Superior temporal gyrus (tissue), 1 donor: ENCODE measurements around the gene SMURF2.
"Not testable (repeated sequence)": the region's sequence is repeated elsewhere in the genome, so short reads cannot be mapped to it uniquely, and the experiment has no call there.

Experiments used
- DNase-seq: peaks from one replicate; pipeline ENCODE4 v3.0.0-alpha.2; 2016; ENCODE audit errors: extremely low spot score

The SMURF2 gene

GRCh38 chr17:64632194-64632593, 29.9 kb downstream of the SMURF2 start:
- no peak for DNase-seq

- DNase-seq, result no peak
Measured at GRCh38 chr17:64630309-64631223, 31.5 kb downstream of the SMURF2 start.

GRCh38 chr17:64628641-64629040, 33.5 kb downstream of the SMURF2 start:
- DNase-seq, result no peak

GRCh38 chr17:64627797-64628196, 34.3 kb downstream of the SMURF2 start:
- DNase-seq, result no peak

GRCh38 chr17:64626827-64627226, 35.3 kb downstream of the SMURF2 start:
- DNase-seq, result no peak

- no peak for DNase-seq
Measured at GRCh38 chr17:64625541-64625940, 36.6 kb downstream of the SMURF2 start.

- DNase-seq, result no peak
Measured at GRCh38 chr17:64622931-64623654, 39.0 kb downstream of the SMURF2 start.

- DNase-seq, result no peak
Measured at GRCh38 chr17:64621772-64622171, 40.3 kb downstream of the SMURF2 start.

GRCh38 chr17:64618848-64619247, 43.3 kb downstream of the SMURF2 start:
- no peak for DNase-seq

- DNase-seq, result no peak
Measured at GRCh38 chr17:64617125-64617780, 44.9 kb downstream of the SMURF2 start.

- no peak for DNase-seq
Measured at GRCh38 chr17:64615028-64615677, 47.0 kb downstream of the SMURF2 start.

- no peak for DNase-seq
Measured at GRCh38 chr17:64614266-64615027, 47.7 kb downstream of the SMURF2 start.

- DNase-seq, result no peak
Measured at GRCh38 chr17:64611369-64611768, 50.7 kb downstream of the SMURF2 start.

- DNase-seq, result not testable (repeated sequence)
Measured at GRCh38 chr17:64610244-64610643, 51.9 kb downstream of the SMURF2 start.

- DNase-seq, result no peak
Measured at GRCh38 chr17:64608571-64608981, 53.5 kb downstream of the SMURF2 start.

- no peak for DNase-seq
Measured at GRCh38 chr17:64607862-64608565, 54.1 kb downstream of the SMURF2 start.

- DNase-seq, result not testable (repeated sequence)
Measured at GRCh38 chr17:64604532-64604931, 57.6 kb downstream of the SMURF2 start.

- DNase-seq, result no peak
Measured at GRCh38 chr17:64603987-64604386, 58.1 kb downstream of the SMURF2 start.

- DNase-seq, result no peak
Measured at GRCh38 chr17:64599827-64600226, 62.3 kb downstream of the SMURF2 start.

- no peak for DNase-seq
Measured at GRCh38 chr17:64599187-64599676, 62.9 kb downstream of the SMURF2 start.
